ENCODE measurements around the gene GALNT18.

The GALNT18 gene

GRCh38 chr11:11426226-11426952 lies 195.4 kb downstream of the GALNT18 start:
- DNase-seq: no peak

GRCh38 chr11:11425806-11426205 lies 196.0 kb downstream of the GALNT18 start:
- DNase-seq: no peak

GRCh38 chr11:11424688-11425087 lies 197.1 kb downstream of the GALNT18 start:
- no peak for DNase-seq

GRCh38 chr11:11422411-11423128 lies 199.2 kb downstream of the GALNT18 start:
- no peak for DNase-seq

GRCh38 chr11:11421509-11421908 lies 200.3 kb downstream of the GALNT18 start:
- no peak for DNase-seq

- no peak for DNase-seq
Observed at GRCh38 chr11:11420899-11421285, 200.9 kb downstream of the GALNT18 start.

- DNase-seq: no peak
Observed at GRCh38 chr11:11420191-11420898, 201.5 kb downstream of the GALNT18 start.

GRCh38 chr11:11419747-11420146 lies 202.1 kb downstream of the GALNT18 start:
- DNase-seq: no peak

GRCh38 chr11:11416917-11417316 lies 204.9 kb downstream of the GALNT18 start:
- DNase-seq: no peak

GRCh38 chr11:11416502-11416901 lies 205.3 kb downstream of the GALNT18 start:
- no peak for DNase-seq

GRCh38 chr11:11415901-11416300 lies 205.9 kb downstream of the GALNT18 start:
- DNase-seq: no peak

GRCh38 chr11:11414996-11415395 lies 206.8 kb downstream of the GALNT18 start:
- DNase-seq: no peak

- DNase-seq: no peak
Observed at GRCh38 chr11:11413776-11414175, 208.0 kb downstream of the GALNT18 start.

GRCh38 chr11:11411401-11411985 lies 210.3 kb downstream of the GALNT18 start:
- DNase-seq: no peak

GRCh38 chr11:11409901-11410300 lies 211.9 kb downstream of the GALNT18 start:
- DNase-seq: no peak

- no peak for DNase-seq
Observed at GRCh38 chr11:11409224-11409623, 212.6 kb downstream of the GALNT18 start.

GRCh38 chr11:11408436-11409221 lies 213.2 kb downstream of the GALNT18 start:
- no peak for DNase-seq

- no peak for DNase-seq
Observed at GRCh38 chr11:11407763-11408084, 214.1 kb downstream of the GALNT18 start.

GRCh38 chr11:11407065-11407762 lies 214.6 kb downstream of the GALNT18 start:
- DNase-seq: no peak

GRCh38 chr11:11406652-11407051 lies 215.2 kb downstream of the GALNT18 start:
- DNase-seq: no peak

GRCh38 chr11:11403763-11404725 lies 217.8 kb downstream of the GALNT18 start:
- no peak for DNase-seq

All from T-helper 1 cell (primary cell).